ENCODE data around the gene PLXNA1.

DNA sequence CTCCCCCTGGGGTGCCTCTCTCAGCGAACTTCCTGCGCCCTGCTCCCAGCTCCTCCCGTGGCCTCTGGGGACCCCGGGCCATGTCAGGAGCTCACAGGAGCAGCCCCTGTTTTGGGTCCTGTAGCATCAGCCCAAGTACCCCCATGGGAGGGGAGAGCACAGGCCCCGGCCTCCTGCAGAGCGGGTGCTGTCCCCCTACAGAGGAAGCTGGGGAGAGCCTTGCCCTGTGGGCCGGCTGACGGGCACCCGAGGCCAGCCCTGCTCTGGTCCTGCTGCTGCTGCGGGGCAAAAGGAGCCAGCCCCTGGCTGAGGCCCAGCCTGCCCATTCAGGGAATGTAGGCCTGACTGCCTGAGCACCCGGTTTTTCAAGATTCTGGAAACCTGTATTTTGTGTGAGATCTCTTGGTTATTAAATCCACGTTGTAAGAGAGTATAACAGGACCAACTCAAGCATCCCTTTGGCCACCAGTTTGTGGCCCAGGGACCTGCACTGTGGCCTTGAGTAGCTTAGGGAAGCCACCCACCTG lies 12.4 kb downstream of the PLXNA1 start:
- TF ChIP-seq POLR2A (IDR thresholded peaks at IDR 0.05; ENCODE audit: low read depth, low read length) (no peak), POLR2AphosphoS5 (IDR thresholded peaks at IDR 0.05; ENCODE audit: low read depth, low read length) (no peak)

Data from GM12891 (cell line).